Ishikawa (cell line): ENCODE measurements around the gene NOSTRIN.

ENCODE experiments used
- CEBPB ChIP-seq: IDR thresholded peaks from 2 replicates; pipeline ENCODE4 v1.6.1; 2012
- TF ChIP-seq, protein P1 (sequence below): IDR thresholded peaks from 2 replicates; pipeline ENCODE4 v1.6.1; 2012; ENCODE audit warnings: low read depth, mild to moderate bottlenecking

DNA sequence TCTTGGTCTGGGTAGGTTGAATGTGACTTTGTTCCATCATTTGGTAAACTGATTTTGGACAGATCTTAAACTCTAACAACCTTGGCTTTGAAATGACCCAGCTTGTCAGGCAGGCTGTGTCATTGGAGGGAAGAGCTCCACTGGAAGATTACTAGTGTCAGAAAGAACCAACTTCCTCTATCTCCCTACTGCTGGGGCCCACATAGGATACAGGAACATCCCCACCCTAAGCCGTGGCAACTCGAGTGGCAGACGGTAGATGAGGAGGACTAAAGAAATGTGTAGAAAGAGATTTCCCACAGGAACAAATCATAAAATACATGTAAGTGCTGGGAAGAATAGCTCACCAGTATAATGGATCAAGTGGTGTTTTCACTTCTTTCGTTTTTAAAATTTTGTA is 94.3 kb downstream of the NOSTRIN start:
- no peak for TF ChIP-seq CEBPB
- TF ChIP-seq, protein P1, sequence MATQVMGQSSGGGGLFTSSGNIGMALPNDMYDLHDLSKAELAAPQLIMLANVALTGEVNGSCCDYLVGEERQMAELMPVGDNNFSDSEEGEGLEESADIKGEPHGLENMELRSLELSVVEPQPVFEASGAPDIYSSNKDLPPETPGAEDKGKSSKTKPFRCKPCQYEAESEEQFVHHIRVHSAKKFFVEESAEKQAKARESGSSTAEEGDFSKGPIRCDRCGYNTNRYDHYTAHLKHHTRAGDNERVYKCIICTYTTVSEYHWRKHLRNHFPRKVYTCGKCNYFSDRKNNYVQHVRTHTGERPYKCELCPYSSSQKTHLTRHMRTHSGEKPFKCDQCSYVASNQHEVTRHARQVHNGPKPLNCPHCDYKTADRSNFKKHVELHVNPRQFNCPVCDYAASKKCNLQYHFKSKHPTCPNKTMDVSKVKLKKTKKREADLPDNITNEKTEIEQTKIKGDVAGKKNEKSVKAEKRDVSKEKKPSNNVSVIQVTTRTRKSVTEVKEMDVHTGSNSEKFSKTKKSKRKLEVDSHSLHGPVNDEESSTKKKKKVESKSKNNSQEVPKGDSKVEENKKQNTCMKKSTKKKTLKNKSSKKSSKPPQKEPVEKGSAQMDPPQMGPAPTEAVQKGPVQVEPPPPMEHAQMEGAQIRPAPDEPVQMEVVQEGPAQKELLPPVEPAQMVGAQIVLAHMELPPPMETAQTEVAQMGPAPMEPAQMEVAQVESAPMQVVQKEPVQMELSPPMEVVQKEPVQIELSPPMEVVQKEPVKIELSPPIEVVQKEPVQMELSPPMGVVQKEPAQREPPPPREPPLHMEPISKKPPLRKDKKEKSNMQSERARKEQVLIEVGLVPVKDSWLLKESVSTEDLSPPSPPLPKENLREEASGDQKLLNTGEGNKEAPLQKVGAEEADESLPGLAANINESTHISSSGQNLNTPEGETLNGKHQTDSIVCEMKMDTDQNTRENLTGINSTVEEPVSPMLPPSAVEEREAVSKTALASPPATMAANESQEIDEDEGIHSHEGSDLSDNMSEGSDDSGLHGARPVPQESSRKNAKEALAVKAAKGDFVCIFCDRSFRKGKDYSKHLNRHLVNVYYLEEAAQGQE = no peak
